ENCODE data around the gene ADAMTS10.

DNA sequence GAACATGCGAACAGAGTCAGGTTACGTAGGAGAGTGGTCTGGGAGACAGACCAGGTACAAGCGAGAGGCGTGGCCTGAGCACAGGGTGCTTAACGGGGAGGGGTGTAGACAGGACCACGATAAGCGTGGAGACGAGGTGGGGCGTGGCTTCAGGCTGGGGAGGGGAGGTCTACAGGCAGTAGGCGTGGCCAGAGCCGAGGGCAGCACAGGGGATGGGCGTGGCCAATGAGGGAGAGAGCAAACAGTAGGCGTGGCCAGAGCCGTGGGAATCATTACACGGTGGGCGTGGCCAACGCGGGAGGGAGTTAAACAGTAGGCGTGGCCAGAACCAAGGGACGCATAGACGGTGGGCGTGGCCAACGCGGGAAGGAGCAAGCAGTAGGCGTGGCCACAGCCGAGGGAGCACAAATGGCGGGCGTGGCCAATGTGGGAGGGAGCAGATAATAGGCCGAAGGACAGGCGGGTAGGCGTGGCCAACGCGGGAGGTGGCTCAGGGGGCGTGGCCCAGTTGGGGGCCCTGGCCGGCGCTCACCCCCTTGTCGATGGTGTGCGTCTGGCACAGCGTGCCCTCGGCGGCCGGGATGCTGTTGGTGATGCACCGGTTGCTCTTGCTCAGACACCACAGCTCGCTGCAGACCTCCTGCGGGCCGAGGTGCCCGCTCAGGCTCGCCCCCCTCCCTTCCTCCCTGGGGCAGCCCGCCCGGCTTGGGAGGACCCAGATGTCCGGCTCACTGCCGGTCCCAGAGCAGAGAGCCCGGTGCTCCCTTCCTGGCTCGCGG lies 18.1 kb downstream of the ADAMTS10 start:
- peak; percentile 38 for TF ChIP-seq POLR2A (IDR thresholded peaks at IDR 0.05; ENCODE audit: low read depth, low read length)
- TF ChIP-seq JUN (IDR thresholded peaks at IDR 0.05; ENCODE audit: borderline replicate concordance, insufficient read depth, insufficient read length, low read depth), result no peak
- no peak for TF ChIP-seq EZH2 (IDR thresholded peaks at IDR 0.05; ENCODE audit: borderline replicate concordance, low read depth, low read length, severe bottlenecking)
- TF ChIP-seq, protein P1, sequence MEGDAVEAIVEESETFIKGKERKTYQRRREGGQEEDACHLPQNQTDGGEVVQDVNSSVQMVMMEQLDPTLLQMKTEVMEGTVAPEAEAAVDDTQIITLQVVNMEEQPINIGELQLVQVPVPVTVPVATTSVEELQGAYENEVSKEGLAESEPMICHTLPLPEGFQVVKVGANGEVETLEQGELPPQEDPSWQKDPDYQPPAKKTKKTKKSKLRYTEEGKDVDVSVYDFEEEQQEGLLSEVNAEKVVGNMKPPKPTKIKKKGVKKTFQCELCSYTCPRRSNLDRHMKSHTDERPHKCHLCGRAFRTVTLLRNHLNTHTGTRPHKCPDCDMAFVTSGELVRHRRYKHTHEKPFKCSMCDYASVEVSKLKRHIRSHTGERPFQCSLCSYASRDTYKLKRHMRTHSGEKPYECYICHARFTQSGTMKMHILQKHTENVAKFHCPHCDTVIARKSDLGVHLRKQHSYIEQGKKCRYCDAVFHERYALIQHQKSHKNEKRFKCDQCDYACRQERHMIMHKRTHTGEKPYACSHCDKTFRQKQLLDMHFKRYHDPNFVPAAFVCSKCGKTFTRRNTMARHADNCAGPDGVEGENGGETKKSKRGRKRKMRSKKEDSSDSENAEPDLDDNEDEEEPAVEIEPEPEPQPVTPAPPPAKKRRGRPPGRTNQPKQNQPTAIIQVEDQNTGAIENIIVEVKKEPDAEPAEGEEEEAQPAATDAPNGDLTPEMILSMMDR (IDR thresholded peaks at IDR 0.05; ENCODE audit: extremely low read depth in 1 of 2, insufficient read depth in 1 of 2, low read depth in 1 of 2, low read length in 2 of 2), result no peak
- no peak for TF ChIP-seq POLR2AphosphoS5 (IDR thresholded peaks at IDR 0.05; ENCODE audit: insufficient read depth, low read depth, low read length)

Measured in endothelial cell of umbilical vein (primary cell).